HepG2 (cell line): ENCODE results near the gene ERBB4. TPM values are rescaled to one million over a fixed set of nuclear protein-coding genes. Genes with fewer than 3 reads are reported as not detected.

Experiments
- ATAC-seq: fragments of 200-7000 bp; cut with Tn5 transposase; 3 replicates; pipeline ENCODE4 v1.9.1; 2020; ENCODE audit warnings: mild to moderate bottlenecking, moderate library complexity
- BruUV-seq: library from RNA; stranded (reverse); fragments of 400-500 nt; replicated peaks from 2 replicates; lab custom pipeline; 2021; lab: Mats Ljungman, UMichigan
- CTCF ChIA-PET: fragments of 300-600 bp; formaldehyde crosslinking; extraction: SDS; loops from one replicate; lab custom pipeline; 2021; ENCODE audit warnings: low total read pairs, inconsistent platforms, low intra/inter-chr PET ratio; lab: Yijun Ruan, JAX
- POLR2A ChIA-PET: fragments of 350-600 bp; sonication (Branson Sonifier 250); formaldehyde crosslinking; loops from one replicate; lab custom pipeline; 2020; ENCODE audit warnings: antibody characterized with exemption, inconsistent platforms; lab: Yijun Ruan, JAX
- DNase-seq: peaks from one replicate; pipeline ENCODE4 v3.0.0-alpha.2; 2015; ENCODE audit warnings: low spot score
- FAIRE-seq: peaks from 3 replicates; lab custom pipeline; 2011; peaks lifted over from hg19 to GRCh38; lab: Jason Lieb, UNC
- H2AFZ ChIP-seq: one replicate; pipeline ENCODE4 v1.6.1; 2011; ENCODE audit warnings: low read length, inconsistent platforms
- H3K27ac ChIP-seq: fragments of 300-600 bp; 3 replicates; pipeline ENCODE4 v1.8.0; 2011; ENCODE audit warnings: mixed run types, mild to moderate bottlenecking, mixed read lengths, low read length, inconsistent platforms; ENCODE audit not compliant: insufficient read depth; ENCODE audit errors: extremely low read length
- H3K27me3 ChIP-seq, 2 experiments: fragments of 200-600 bp in 1 of 2; 2 replicates in 1 of 2; 3 replicates in 1 of 2; pipeline versions ENCODE4 v1.6.0 to v1.8.0; 2011; ENCODE audit warnings: low read length in 2 of 2, mild to moderate bottlenecking in 2 of 2, moderate library complexity in 2 of 2, inconsistent platforms in 1 of 2; ENCODE audit not compliant: insufficient read depth in 2 of 2, control insufficient read depth in 1 of 2
- H3K36me3 ChIP-seq, 2 experiments: fragments of 200-600 bp in 1 of 2; replicated peaks in 1 of 2; 2 replicates in 1 of 2; 3 replicates in 1 of 2; pipeline versions ENCODE4 v1.5.1 to v1.8.0; 2011; ENCODE audit warnings: low read length in 2 of 2, inconsistent platforms in 1 of 2; ENCODE audit not compliant: insufficient read depth in 2 of 2, control insufficient read depth in 1 of 2
- H3K4me1 ChIP-seq: 2 replicates; pipeline ENCODE4 v1.5.1; 2012; ENCODE audit warnings: low read length, inconsistent platforms; ENCODE audit not compliant: insufficient read depth
- H3K4me2 ChIP-seq: 2 replicates; pipeline ENCODE4 v1.6.0; 2011; ENCODE audit warnings: low read depth, low read length, inconsistent platforms
- H3K4me3 ChIP-seq, 3 experiments: fragments of 200-600 bp in 1 of 3; sonication (generic), shearing (Covaris generic) in 1 of 3; replicated peaks in 1 of 3; 2 replicates each; pipeline ENCODE4 v1.5.1; 2011 to 2016; ENCODE audit warnings: low read length in 3 of 3, inconsistent platforms in 2 of 3, low read depth in 2 of 3, mild to moderate bottlenecking in 2 of 3, control low read depth in 1 of 3, mixed read lengths in 1 of 3; ENCODE audit not compliant: insufficient read depth in 1 of 3
- H3K79me2 ChIP-seq: one replicate; pipeline ENCODE4 v1.6.1; 2011; ENCODE audit warnings: low read length, inconsistent platforms; ENCODE audit not compliant: insufficient read depth
- H3K9ac ChIP-seq: 2 replicates; pipeline ENCODE4 v1.6.0; 2011; ENCODE audit warnings: mild to moderate bottlenecking, low read depth, low read length, inconsistent platforms; ENCODE audit not compliant: insufficient read depth
- H3K9me3 ChIP-seq: 2 replicates; pipeline ENCODE4 v1.5.1; 2012; ENCODE audit warnings: mild to moderate bottlenecking, low read length
- H4K20me1 ChIP-seq: 2 replicates; pipeline ENCODE4 v1.6.0; 2011; ENCODE audit warnings: inconsistent platforms, mild to moderate bottlenecking, low read length, moderate library complexity; ENCODE audit not compliant: insufficient read depth
- AKAP8 ChIP-seq: sonication (generic); formaldehyde crosslinking; IDR thresholded peaks from 2 replicates; pipeline ENCODE4 v1.5.1; 2020; ENCODE audit warnings: mild to moderate bottlenecking, missing genetic modification reagents
- KLF12 ChIP-seq: sonication (generic); formaldehyde crosslinking; IDR thresholded peaks from 2 replicates; pipeline ENCODE4 v1.4.0; 2020; ENCODE audit warnings: missing genetic modification reagents, borderline replicate concordance
- NRL ChIP-seq: sonication (generic); formaldehyde crosslinking; IDR thresholded peaks from 2 replicates; pipeline ENCODE4 v1.5.0; 2020; ENCODE audit warnings: missing genetic modification reagents, mild to moderate bottlenecking, moderate library complexity, borderline replicate concordance
- PRDM15 ChIP-seq: sonication (generic); formaldehyde crosslinking; IDR thresholded peaks from 2 replicates; pipeline ENCODE4 v1.4.0; 2020; ENCODE audit warnings: missing genetic modification reagents
- RBM22 ChIP-seq: fragments of 200-400 bp; formaldehyde crosslinking; optimal IDR thresholded peaks from 2 replicates; pipeline ENCODE3; 2017; ENCODE audit warnings: mild to moderate bottlenecking, low read length, moderate library complexity
- RFX1 ChIP-seq: fragments of 450-650 bp; IDR thresholded peaks from 2 replicates; pipeline ENCODE4 v1.6.1; 2017
- SRSF1 ChIP-seq: fragments of 200-400 bp; formaldehyde crosslinking; optimal IDR thresholded peaks from 2 replicates; pipeline ENCODE3; 2017; ENCODE audit warnings: mild to moderate bottlenecking, low read depth, low read length, moderate library complexity
- TEAD3 ChIP-seq: optimal IDR thresholded peaks from 2 replicates; pipeline ENCODE3; 2016; ENCODE audit warnings: borderline replicate concordance
- ZNF143 ChIP-seq: sonication (generic); formaldehyde crosslinking; IDR thresholded peaks from 2 replicates; pipeline ENCODE4 v1.4.0; 2020; ENCODE audit warnings: missing genetic modification reagents
- ZNF20 ChIP-seq: sonication (generic); formaldehyde crosslinking; IDR thresholded peaks from 2 replicates; pipeline ENCODE4 v1.4.0; 2020; ENCODE audit warnings: mild to moderate bottlenecking, moderate library complexity, missing genetic modification reagents
- ZNF329 ChIP-seq: sonication (generic); formaldehyde crosslinking; IDR thresholded peaks from 2 replicates; pipeline ENCODE4 v1.9.0; 2021; ENCODE audit warnings: low read depth, mild to moderate bottlenecking, missing genetic modification reagents
- ZNF343 ChIP-seq: sonication (generic); formaldehyde crosslinking; IDR thresholded peaks from 2 replicates; pipeline ENCODE4 v1.4.0; 2020; ENCODE audit warnings: mild to moderate bottlenecking, missing genetic modification reagents
- ZNF558 ChIP-seq: sonication (generic); formaldehyde crosslinking; IDR thresholded peaks from 2 replicates; pipeline ENCODE4 v1.9.0; 2022; ENCODE audit warnings: mild to moderate bottlenecking, missing genetic modification reagents, borderline replicate concordance
- ZNF572 ChIP-seq: sonication (generic); formaldehyde crosslinking; IDR thresholded peaks from 2 replicates; pipeline ENCODE4 v1.5.1; 2020; ENCODE audit warnings: mild to moderate bottlenecking, missing genetic modification reagents
- ZNF749 ChIP-seq: sonication (generic); formaldehyde crosslinking; IDR thresholded peaks from 2 replicates; pipeline ENCODE4 v1.8.0; 2022; ENCODE audit warnings: mild to moderate bottlenecking, missing genetic modification reagents, moderate library complexity, borderline replicate concordance
- WGBS: methylation state at CpG from one replicate; pipeline ENCODE4 v1.1.6; 2017; ENCODE audit warnings: low lambda C conversion rate; 5-methylcytosine and 5-hydroxymethylcytosine counted together
- in situ Hi-C: cut with HindIII; loops from 2 replicates; pipeline ENCODE4 v1.10.0; 2017; ENCODE audit warnings: low pct_unique_long_range_greater_than_20kb; ENCODE audit not compliant: extremely low pct_ligation_motif_present
- intact Hi-C: fragments of 100-400 bp; cut with micrococcal nuclease; formaldehyde crosslinking; loops from one replicate; pipeline ENCODE4 v1.10.0; 2022; ENCODE audit not compliant: unreplicated experiment
- polyA plus RNA-seq, 8 experiments: library from polyadenylated mRNA; depleted of rRNA in 3 of 8; stranded (reverse) in 7 of 8; unstranded in 1 of 8; fragments of >200 nt; fragmentation: Illumina TruSeq in 4 of 8; extraction: Trizol in 4 of 8; gene quantifications; 2 replicates each; pipeline versions ENCODE4 v1.2.1 to v1.2.3, GENCODE V29; 2011 to 2016; ENCODE audit warnings: low read depth in 4 of 8, missing spikeins in 1 of 8, mixed read lengths in 1 of 8; ENCODE audit not compliant: insufficient read depth in 1 of 8
- total RNA-seq, 5 experiments: library from RNA; depleted of rRNA; stranded (reverse); fragments of >200 nt; fragmentation: Illumina TruSeq; extraction: Trizol; gene quantifications; 2 replicates each; pipeline ENCODE4 v1.2.3, GENCODE V29; 2016; ENCODE audit warnings: low read depth in 1 of 5

Gene ERBB4
- total and polyA plus RNA-seq, 2 of the 13 experiments (the other 11 are each of a cell fraction or from before 2014, with no cell fraction given): not detected

GRCh38 chr2:212276813-212277212 lies 261.8 kb downstream of the ERBB4 start:
- no peak for TF ChIP-seq NRL
- TF ChIP-seq, all 625 proteins: peak for 0
- Histone ChIP-seq H3K9ac (no peak overlapping the region), H3K9me3 (no peaks in the 10 kb centered on the region), H3K36me3 (no peaks in the 10 kb centered on the region), H4K20me1 (no peaks in the 10 kb centered on the region), H3K79me2 (no peaks in the 10 kb centered on the region), H2AFZ (no peak overlapping the region), H3K4me1 (no peaks in the 10 kb centered on the region), H3K4me2 (no peak overlapping the region), H3K27me3 (no peaks in the 10 kb centered on the region), H3K27ac (no peak overlapping the region), H3K4me3 (no peak overlapping the region)
- ChIA-PET CTCF (no interaction called here), POLR2A (no interaction called here)
- DNase-seq (no peak), ATAC-seq (no peak), FAIRE-seq (no peak)
- intact Hi-C loops: no loop called here
- no TSS peak for BruUV-seq
- 32% methylated on average over 3 of the region's 3 CpGs for WGBS
- in situ Hi-C loops: no loop called here

- Histone ChIP-seq H3K36me3 (no peaks in the 10 kb centered on the region), H3K9me3 (no peaks in the 10 kb centered on the region), H2AFZ (no peak overlapping the region), H3K4me2 (no peak overlapping the region), H4K20me1 (no peaks in the 10 kb centered on the region), H3K4me1 (no peaks in the 10 kb centered on the region), H3K27ac (no peak overlapping the region), H3K4me3 (no peak overlapping the region), H3K27me3 (no peaks in the 10 kb centered on the region), H3K9ac (no peak overlapping the region), H3K79me2 (no peaks in the 10 kb centered on the region)
- intact Hi-C loops (no loop called here), in situ Hi-C loops (no loop called here)
- FAIRE-seq (no peak), ATAC-seq (no peak), DNase-seq (no peak)
- POLR2A ChIA-PET: no interaction called here
- CTCF ChIA-PET: no interaction called here
- TF ChIP-seq SRSF1: no peak
- no peak for TF ChIP-seq KLF12
- TF ChIP-seq ZNF343 (CRISPR knock-in tag): no peak
- no peak for TF ChIP-seq TEAD3 (CRISPR knock-in tag)
- no peak for TF ChIP-seq RBM22
- no peak for TF ChIP-seq ZNF143 (CRISPR knock-in tag)
- no peak for TF ChIP-seq AKAP8
- TF ChIP-seq RFX1: no peak
- TF ChIP-seq ZNF20 (CRISPR knock-in tag): no peak
- no peak for TF ChIP-seq ZNF329 (CRISPR knock-in tag)
- TF ChIP-seq ZNF558 (CRISPR knock-in tag): no peak
- TF ChIP-seq ZNF749 (CRISPR knock-in tag): no peak
- no peak for TF ChIP-seq PRDM15 (CRISPR knock-in tag)
- TF ChIP-seq ZNF572: no peak
- 43% methylated on average over 2 of the region's 2 CpGs for WGBS
- no TSS peak for BruUV-seq
These were observed 264.4 kb downstream of the ERBB4 start for GRCh38 chr2:212274215-212274614.
